GM10847 (cell line): ENCODE data around the gene IFIT2.

Experiments
- POLR2A ChIP-seq: IDR thresholded peaks from 2 replicates; pipeline ENCODE4 v1.6.1; 2011; ENCODE audit not compliant: insufficient read length; ENCODE audit errors: extremely low read depth

IFIT2 gene

GRCh38 chr10:89303161-89303560 lies 1.3 kb downstream of the IFIT2 start:
- no peak for TF ChIP-seq POLR2A

- no peak for TF ChIP-seq POLR2A
Observed at GRCh38 chr10:89304026-89304425, 2.2 kb downstream of the IFIT2 start.

- TF ChIP-seq POLR2A: no peak
Observed at GRCh38 chr10:89304446-89304845, 2.6 kb downstream of the IFIT2 start.

GRCh38 chr10:89304925-89305324 lies 3.1 kb downstream of the IFIT2 start:
- no peak for TF ChIP-seq POLR2A

- no peak for TF ChIP-seq POLR2A
Observed at GRCh38 chr10:89305766-89306433, 4.1 kb downstream of the IFIT2 start.

- TF ChIP-seq POLR2A: no peak
Observed at GRCh38 chr10:89306434-89307268, 4.8 kb downstream of the IFIT2 start.

GRCh38 chr10:89307269-89307577 lies 5.4 kb downstream of the IFIT2 start:
- no peak for TF ChIP-seq POLR2A

GRCh38 chr10:89308266-89308665 lies 6.4 kb downstream of the IFIT2 start:
- no peak for TF ChIP-seq POLR2A

- TF ChIP-seq POLR2A: no peak
Observed at GRCh38 chr10:89308736-89309135, 6.9 kb downstream of the IFIT2 start.

- TF ChIP-seq POLR2A: no peak
Observed at GRCh38 chr10:89309156-89310055, 7.6 kb downstream of the IFIT2 start.

GRCh38 chr10:89310056-89310893 lies 8.4 kb downstream of the IFIT2 start:
- no peak for TF ChIP-seq POLR2A

GRCh38 chr10:89312973-89313372 lies 11.1 kb downstream of the IFIT2 start:
- no peak for TF ChIP-seq POLR2A

GRCh38 chr10:89314676-89315075 lies 12.8 kb downstream of the IFIT2 start:
- TF ChIP-seq POLR2A: no peak

- peak; percentile 23 for TF ChIP-seq POLR2A
Observed at GRCh38 chr10:89327803-89328441, 26.1 kb downstream of the IFIT2 start, which contains the start of gene IFIT3. TSS of gene IFIT3 (plus strand) at chr10:89327997. CDS start at chr10:89328074, 77 bp downstream.
